SK-N-MC (cell line): Measurements from ENCODE around the gene TXLNB.

Experiments
- EZH2 ChIP-seq: fragments of 200-600 bp; sonication (generic); IDR thresholded peaks from one replicate; pipeline ENCODE4 v1.6.1; 2017; ENCODE audit warnings: antibody characterized with exemption
- FOXP2 ChIP-seq: optimal IDR thresholded peaks from 2 replicates; pipeline ENCODE3; 2011; ENCODE audit warnings: mild to moderate bottlenecking, moderate library complexity; ENCODE audit not compliant: insufficient read depth; ENCODE audit errors: extremely low read length, control extremely low read depth
- POLR2AphosphoS5 ChIP-seq: IDR thresholded peaks from 2 replicates; pipeline ENCODE4 v1.6.1; 2012; ENCODE audit warnings: mild to moderate bottlenecking, low read depth, low read length, borderline replicate concordance

GRCh38 chr6:139265512-139266190 lies 26.1 kb downstream of the TXLNB start:
- no peak for TF ChIP-seq POLR2AphosphoS5
- no peak for TF ChIP-seq EZH2
- TF ChIP-seq FOXP2 = no peak
